ENCODE results near the gene C10orf90.

The C10orf90 gene

DNA sequence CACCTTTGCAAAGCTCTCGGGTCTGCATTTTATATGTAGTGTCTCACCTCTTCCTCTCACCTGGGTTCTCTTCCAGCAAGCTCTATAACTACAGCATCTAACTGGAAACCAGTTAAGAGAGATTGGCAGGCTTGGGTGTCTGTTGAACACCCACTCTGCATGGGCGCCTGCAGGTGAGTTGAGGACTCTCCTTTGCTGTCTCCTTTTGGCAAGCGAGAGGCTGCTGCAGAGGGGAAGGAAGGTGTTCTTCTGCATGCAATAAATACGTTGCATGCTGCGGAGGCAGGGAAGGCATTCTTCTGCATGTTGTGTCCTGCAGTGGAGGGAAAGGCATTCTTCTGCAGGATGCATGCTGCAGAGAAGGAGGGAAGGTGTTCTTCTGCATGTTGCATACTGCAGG is 200.8 kb downstream of the C10orf90 start:
- ATAC-seq (ENCODE audit: low read depth): no peak
- no peak for DNase-seq (ENCODE audit: low spot score)
- TF ChIP-seq, protein P1, sequence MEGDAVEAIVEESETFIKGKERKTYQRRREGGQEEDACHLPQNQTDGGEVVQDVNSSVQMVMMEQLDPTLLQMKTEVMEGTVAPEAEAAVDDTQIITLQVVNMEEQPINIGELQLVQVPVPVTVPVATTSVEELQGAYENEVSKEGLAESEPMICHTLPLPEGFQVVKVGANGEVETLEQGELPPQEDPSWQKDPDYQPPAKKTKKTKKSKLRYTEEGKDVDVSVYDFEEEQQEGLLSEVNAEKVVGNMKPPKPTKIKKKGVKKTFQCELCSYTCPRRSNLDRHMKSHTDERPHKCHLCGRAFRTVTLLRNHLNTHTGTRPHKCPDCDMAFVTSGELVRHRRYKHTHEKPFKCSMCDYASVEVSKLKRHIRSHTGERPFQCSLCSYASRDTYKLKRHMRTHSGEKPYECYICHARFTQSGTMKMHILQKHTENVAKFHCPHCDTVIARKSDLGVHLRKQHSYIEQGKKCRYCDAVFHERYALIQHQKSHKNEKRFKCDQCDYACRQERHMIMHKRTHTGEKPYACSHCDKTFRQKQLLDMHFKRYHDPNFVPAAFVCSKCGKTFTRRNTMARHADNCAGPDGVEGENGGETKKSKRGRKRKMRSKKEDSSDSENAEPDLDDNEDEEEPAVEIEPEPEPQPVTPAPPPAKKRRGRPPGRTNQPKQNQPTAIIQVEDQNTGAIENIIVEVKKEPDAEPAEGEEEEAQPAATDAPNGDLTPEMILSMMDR (IDR thresholded peaks at IDR 0.05; ENCODE audit: poor library complexity, severe bottlenecking): no peak
- Histone ChIP-seq H3K9me3 (ENCODE audit: severe bottlenecking) (no peaks in the 10 kb centered on the region), H3K27me3 (ENCODE audit: insufficient read depth, poor library complexity, severe bottlenecking) (no peaks in the 10 kb centered on the region), H3K4me3 (ENCODE audit: severe bottlenecking) (no peak overlapping the region), H3K27ac (ENCODE audit: poor library complexity, severe bottlenecking) (no peak overlapping the region), H3K4me1 (ENCODE audit: insufficient read depth, poor library complexity, severe bottlenecking) (no peaks in the 10 kb centered on the region), H3K36me3 (ENCODE audit: low read depth) (no peaks in the 10 kb centered on the region)

DNA sequence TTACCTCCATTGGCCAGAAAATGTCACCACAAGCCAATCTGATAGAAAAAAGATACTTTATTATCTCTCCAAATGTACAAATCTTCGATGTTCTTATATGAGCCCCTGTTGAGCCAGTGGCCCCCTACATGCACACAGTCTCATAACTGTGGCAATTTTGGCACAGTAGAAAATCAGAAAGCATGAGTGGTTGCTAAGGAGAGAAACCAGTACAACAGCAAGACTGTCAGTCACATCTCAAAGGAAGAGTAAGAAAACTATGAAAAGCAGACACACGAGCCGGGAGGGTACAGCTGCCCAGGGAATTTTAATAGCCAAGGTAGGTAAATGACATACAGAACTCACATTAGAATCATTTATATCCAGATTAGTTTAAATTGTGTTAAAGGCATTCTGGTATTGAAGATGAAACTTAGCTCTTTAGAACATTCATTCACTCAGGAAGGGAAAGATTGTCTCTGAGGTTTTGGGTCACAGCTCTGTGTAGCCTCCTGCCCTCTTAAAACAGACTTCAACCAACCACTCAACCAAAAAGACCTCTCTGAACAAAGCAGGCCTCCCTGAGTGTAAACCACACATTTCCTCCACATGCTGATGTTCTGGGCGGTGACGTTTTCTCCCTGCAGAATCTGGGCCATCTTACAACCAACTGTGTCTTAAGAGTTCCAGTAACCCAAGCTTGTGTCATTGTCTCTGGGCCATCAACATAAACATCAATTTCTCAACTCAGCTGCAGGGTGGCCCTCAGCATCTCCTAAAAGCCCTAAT is 201.4 kb downstream of the C10orf90 start:
- TF ChIP-seq, protein P1 (IDR thresholded peaks at IDR 0.05; ENCODE audit: poor library complexity, severe bottlenecking): no peak
- no peak overlapping the region for H3K27ac ChIP-seq (ENCODE audit: poor library complexity, severe bottlenecking)
- H3K9me3 ChIP-seq (ENCODE audit: severe bottlenecking): no peaks in the 10 kb centered on the region
- no peaks in the 10 kb centered on the region for H3K4me1 ChIP-seq (ENCODE audit: insufficient read depth, poor library complexity, severe bottlenecking)
- ATAC-seq (ENCODE audit: low read depth) (no peak), DNase-seq (ENCODE audit: low spot score) (no peak)
- H3K4me3 ChIP-seq (ENCODE audit: severe bottlenecking): no peak overlapping the region
- H3K36me3 ChIP-seq (ENCODE audit: low read depth): no peaks in the 10 kb centered on the region
- H3K27me3 ChIP-seq (ENCODE audit: insufficient read depth, poor library complexity, severe bottlenecking): no peaks in the 10 kb centered on the region

DNA sequence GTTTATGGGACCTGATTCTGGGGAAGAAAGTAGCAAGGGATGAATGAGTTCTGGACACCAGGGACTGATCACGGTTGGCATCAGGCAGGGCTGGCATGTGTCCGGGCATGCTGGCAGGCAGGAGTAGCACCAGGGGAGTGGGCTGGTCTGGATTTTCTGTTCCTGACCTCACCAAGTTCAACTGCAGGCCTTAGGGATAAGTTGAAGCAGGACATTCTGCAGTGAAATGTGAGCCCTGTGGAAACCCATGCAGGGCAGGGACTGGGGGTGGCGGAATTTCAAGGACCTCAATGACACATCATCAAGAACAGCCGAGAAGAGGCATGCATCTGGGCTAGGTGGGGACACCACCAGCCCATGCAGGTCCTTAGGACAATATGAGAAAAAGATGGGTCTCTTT is 202.0 kb downstream of the C10orf90 start:
- TF ChIP-seq, protein P1 (IDR thresholded peaks at IDR 0.05; ENCODE audit: poor library complexity, severe bottlenecking): no peak
- H3K27me3 ChIP-seq (ENCODE audit: insufficient read depth, poor library complexity, severe bottlenecking): no peaks in the 10 kb centered on the region
- no peaks in the 10 kb centered on the region for H3K4me1 ChIP-seq (ENCODE audit: insufficient read depth, poor library complexity, severe bottlenecking)
- no peaks in the 10 kb centered on the region for H3K9me3 ChIP-seq (ENCODE audit: severe bottlenecking)
- DNase-seq (ENCODE audit: low spot score) (no peak), ATAC-seq (ENCODE audit: low read depth) (no peak)
- no peaks in the 10 kb centered on the region for H3K36me3 ChIP-seq (ENCODE audit: low read depth)
- H3K27ac ChIP-seq (ENCODE audit: poor library complexity, severe bottlenecking): no peak overlapping the region
- H3K4me3 ChIP-seq (ENCODE audit: severe bottlenecking): no peak overlapping the region

DNA sequence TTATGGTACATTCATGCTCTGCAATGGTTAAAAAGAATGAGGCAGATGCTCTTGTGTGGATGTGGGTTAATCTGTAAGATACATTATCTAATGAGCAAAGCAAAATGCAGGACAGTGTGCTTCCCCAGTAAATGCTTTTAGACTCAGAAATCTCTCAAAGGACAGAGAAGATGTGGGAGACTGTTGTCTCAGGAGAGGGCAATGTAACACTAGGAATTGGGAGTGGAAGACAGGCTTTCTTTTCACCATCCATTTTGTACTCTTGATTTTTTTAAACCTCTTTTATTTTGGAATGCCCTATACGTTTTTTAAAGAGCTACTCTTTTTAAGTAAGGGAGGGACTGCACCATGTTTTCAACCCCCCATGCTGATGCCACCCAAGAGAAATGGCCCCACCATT is 204.7 kb downstream of the C10orf90 start:
- ATAC-seq (ENCODE audit: low read depth) (no peak), DNase-seq (ENCODE audit: low spot score) (no peak)
- H3K4me1 ChIP-seq (ENCODE audit: insufficient read depth, poor library complexity, severe bottlenecking): no peaks in the 10 kb centered on the region
- H3K27ac ChIP-seq (ENCODE audit: poor library complexity, severe bottlenecking): no peak overlapping the region
- H3K4me3 ChIP-seq (ENCODE audit: severe bottlenecking): no peak overlapping the region
- no peaks in the 10 kb centered on the region for H3K9me3 ChIP-seq (ENCODE audit: severe bottlenecking)
- H3K27me3 ChIP-seq (ENCODE audit: insufficient read depth, poor library complexity, severe bottlenecking): no peaks in the 10 kb centered on the region
- no peaks in the 10 kb centered on the region for H3K36me3 ChIP-seq (ENCODE audit: low read depth)
- TF ChIP-seq, protein P1 (IDR thresholded peaks at IDR 0.05; ENCODE audit: poor library complexity, severe bottlenecking): no peak

DNA sequence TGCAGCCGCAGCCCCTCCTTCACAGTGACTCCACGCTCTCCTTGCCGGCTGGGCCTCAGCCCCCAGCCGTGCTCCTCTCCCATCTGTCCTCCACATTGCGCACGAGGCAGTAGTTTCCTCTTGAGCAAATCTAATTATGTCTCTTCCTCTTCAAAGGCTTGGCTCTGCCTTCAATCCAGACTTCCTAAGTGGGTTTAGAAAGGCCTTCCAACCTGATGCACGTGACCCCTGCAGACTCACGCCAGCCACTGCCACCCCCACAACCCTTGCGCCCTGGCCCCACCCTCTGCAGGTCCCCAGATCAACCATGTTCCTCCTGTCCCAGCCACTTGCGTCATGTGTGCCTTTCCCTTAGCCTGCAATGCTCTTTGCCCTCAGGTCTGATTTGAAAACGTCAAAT is 207.2 kb downstream of the C10orf90 start:
- Histone ChIP-seq H3K36me3 (ENCODE audit: low read depth) (no peaks in the 10 kb centered on the region), H3K4me3 (ENCODE audit: severe bottlenecking) (no peak overlapping the region), H3K9me3 (ENCODE audit: severe bottlenecking) (no peaks in the 10 kb centered on the region), H3K27ac (ENCODE audit: poor library complexity, severe bottlenecking) (no peak overlapping the region), H3K4me1 (ENCODE audit: insufficient read depth, poor library complexity, severe bottlenecking) (no peaks in the 10 kb centered on the region), H3K27me3 (ENCODE audit: insufficient read depth, poor library complexity, severe bottlenecking) (no peaks in the 10 kb centered on the region)
- ATAC-seq (ENCODE audit: low read depth) (no peak), DNase-seq (ENCODE audit: low spot score) (no peak)
- TF ChIP-seq, protein P1 (IDR thresholded peaks at IDR 0.05; ENCODE audit: poor library complexity, severe bottlenecking): no peak

Measured in RWPE2 (cell line).